Inferior parietal cortex (tissue), 1 donor: ENCODE results near the gene PRKX.
"Not testable (repeated sequence)": the region's sequence is repeated elsewhere in the genome, so short reads cannot be mapped to it uniquely, and the experiment has no call there.

ENCODE experiments used
- DNase-seq: peaks from one replicate; pipeline ENCODE4 v3.0.0-alpha.2; 2016; ENCODE audit errors: extremely low spot score

The PRKX gene

DNA sequence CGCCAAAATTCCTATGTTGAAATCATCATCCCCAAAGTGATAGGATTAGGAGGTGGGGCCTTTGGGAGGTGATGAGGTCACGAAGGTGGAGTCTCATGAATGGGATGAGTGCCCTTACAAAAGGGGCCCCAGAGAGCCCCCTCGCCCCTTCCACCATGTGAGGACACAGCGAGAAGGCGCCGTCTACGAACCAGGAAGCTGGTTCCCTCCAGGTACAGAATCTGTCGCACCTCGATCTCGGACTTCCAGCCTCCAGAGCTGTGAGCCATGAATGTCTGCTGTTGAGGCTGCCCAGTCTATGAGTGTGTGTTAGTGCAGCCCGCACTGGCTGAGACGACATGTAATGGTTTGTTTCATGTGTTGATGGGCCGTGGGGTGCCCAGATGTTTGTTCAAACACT lies 60.3 kb downstream of the PRKX start:
- no peak for DNase-seq

DNA sequence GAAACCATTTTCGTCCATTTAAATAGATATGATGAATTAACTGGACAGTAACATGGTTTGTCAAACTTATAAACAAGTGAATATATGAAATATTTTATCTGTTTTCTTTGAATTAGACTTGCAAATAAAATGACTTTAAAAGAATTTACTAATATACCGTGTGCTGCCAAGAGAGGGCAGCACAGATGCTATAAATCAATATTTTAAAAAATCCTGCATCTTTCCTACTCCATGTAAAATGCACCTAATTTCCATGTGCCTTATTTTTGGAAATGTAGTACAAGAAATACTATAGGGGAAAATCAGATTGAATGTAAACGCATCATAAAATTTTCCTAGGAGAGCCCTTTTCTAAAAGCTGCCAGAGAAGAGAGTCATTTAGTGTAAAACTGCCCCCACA lies 62.2 kb downstream of the PRKX start:
- peak; percentile 25 for DNase-seq

DNA sequence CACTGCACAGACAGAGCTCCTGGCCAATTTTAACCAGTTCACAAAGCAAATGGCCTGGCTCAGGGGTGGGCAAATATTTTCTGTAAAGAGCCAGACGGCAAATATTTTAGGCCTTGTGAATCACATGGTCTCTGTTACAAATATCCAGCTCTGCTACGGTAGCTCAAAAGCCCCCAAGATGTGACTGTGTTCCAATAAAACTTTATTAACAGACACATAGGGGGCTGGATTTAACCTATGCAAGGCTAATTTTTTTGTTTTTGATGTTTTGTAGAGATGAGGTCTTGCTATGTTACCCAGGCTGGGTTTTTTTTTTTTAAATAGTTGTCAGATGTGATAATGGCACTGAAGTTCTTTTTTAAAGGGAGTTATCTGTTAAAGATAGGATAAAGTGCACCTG lies 65.4 kb downstream of the PRKX start:
- no peak for DNase-seq

DNA sequence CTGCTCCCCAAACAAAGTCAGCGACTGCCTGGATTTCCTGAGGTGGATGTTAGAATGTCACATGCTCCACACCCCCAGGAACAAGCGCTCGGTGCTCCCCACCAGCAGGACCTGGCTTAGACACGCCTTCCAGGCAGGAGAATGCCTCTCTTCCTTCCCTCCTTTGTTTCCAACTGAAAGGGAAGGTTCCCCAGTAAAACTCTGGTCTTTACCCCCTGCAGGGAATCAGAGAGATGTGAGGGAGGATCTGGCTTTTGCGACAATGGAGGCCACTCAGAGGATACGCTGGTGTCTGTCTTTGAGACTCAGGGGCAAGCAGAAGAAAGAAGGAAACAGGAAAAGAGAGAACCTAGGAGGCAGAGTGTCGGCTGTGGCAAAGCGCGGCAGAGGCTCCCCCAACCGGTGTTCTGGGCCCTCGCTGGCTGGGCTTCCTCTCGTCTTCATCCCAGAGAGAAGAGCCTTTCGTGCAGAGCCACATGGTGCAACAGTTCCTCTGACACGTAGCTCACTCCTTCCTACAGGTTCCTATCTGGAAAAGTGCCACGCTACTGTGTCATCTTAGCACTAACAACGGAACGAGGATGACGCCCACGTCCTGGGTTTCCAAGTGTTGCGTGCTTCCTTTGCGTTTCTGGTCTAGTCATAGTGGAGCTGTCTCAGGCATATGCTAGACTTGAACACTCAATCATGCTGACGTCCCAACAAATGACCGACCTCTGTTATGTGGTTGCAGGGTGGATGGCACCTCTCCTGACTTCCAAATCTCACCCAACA lies 73.4 kb downstream of the PRKX start:
- DNase-seq, result not testable (repeated sequence)

DNA sequence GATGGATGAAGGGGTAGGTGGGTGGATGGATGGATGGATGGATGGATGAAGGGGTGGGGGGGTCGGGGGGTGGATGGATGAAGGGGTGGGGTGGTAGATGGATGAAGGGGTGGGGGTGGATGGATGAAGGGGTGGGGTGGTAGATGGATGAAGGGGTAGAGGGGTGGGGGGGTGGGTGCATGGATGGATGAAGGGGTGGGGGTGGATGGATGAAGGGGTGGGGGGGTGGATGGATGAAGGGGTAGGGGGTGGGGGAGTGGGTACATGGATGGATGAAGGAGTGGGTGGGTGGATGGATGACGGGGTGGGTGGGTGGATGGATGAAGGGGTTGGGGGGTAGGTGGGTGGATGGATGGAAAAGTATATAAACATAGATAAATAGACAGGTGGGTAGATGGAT lies 74.2 kb downstream of the PRKX start:
- no peak for DNase-seq

DNA sequence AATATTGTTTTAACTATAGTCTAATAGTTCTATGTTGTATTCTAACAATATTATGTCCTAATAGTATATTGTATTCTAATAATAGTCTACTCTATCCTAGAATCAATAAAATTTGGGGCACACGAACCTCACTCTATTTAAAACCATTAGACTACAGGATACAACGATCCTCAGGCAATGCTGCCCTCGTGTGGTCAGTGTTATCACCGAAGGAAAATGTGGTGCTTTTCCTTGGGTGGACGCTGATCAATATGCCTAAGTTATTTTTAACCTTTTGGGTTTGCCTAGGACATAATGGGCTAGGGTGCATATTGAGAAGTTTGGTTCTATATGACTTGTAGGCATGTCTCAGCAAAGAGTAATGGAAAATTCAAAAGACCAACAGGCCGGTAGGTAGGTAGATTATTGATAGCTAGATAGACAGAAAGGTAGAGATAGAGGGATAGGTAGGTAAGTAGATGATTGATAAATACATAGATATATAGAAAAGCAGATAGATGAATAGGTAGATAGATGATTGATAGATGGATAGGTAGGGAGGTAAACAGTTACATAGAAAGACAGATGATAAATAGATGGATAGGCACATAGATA lies 75.1 kb downstream of the PRKX start:
- peak; percentile 41 for DNase-seq

DNA sequence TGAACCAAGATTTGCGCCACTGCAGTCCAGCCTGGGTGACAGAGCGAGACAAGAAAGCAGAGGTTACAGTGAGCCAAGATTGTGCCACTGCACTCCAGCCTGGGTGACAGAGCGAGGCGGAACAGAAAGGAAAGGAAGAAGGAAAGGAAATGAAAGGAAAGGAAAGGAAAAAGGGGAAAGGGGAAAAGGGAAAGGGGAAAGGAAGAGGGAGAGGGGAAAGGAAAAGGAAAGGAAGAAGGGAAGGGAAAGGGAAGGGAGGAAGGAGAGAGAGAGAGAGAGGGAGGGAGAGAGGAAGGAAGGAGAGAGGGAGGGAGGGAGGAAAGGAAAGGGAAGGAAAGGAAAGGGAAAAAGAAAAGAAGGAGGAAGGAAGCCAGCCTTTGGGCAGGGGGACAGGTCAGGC lies 76.6 kb downstream of the PRKX start:
- DNase-seq, result no peak

DNA sequence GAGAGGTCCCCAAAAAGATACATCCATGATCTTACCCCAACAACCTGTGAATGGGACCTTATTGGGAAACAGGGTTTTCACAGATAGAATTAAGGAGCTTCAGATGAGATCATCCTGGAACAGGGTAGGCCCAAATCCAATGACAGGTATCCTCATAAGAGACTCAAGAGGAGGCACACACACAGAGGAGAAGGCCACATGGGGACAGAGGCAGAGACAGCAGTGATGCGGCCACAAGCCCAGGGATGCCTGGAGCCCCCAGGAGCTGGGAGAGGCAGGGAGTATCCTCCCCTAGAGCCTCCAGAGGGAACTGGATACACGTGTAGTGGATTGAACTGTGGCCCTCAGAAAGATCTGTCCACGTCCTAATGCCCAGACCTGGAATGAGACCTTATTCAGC lies 82.3 kb downstream of the PRKX start:
- DNase-seq, result no peak

DNA sequence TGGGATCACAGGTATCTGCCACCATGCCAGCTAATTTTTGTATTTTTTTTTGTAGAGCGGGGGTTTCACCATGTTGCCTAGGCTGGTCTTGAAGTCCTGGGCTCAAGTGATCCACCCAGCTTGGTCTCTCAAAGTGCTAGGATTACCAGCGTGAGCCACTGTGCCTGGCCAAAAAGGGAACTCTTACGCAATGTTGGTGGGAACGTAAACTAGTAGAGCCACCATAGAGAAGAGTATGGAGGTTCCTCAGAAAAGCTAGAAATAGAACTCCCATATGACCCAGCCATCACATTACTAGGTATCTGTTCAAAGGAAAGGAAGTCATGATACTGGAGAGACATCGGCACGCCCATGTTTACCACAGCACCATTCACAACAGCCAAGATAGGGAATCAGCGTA lies 85.9 kb downstream of the PRKX start:
- DNase-seq, result no peak

DNA sequence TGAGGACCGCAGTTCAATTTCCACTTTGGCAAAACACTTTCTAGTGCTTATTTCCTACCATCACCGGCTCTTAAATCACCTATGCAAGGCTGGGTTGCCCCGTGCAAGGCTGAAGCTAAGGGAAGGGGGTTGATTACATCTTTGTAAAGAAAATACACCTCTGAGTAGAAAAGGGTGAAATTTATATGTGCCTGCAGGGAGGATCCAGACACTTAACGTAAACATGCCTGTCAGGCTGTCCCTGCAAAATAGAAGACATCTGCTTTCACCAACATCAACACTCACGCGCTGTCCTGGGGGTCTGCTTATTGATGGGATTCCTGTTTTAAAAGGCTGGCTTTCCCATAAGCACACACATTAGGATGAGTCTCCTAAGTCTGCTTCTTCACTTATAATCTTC lies 92.0 kb downstream of the PRKX start:
- no peak for DNase-seq

DNA sequence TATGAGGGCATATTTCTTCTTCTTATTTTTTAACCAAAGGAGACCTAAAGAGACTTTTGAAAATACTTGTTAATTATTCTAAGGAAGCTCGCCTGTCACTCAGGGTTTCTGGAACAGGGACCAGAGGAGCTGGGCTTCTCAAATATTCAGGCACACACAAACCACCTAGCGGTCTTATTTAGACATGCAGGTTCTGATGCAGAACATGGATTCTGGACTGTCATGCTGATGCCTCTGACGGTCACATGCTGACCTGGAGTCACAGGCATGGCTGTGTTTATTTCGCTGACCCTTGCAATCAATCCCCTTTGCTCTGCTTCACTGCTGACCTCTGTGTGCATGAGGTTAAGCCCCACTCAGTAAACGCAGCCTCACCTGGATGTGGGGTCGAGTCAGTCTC lies 101.7 kb downstream of the PRKX start:
- not testable (repeated sequence) for DNase-seq

DNA sequence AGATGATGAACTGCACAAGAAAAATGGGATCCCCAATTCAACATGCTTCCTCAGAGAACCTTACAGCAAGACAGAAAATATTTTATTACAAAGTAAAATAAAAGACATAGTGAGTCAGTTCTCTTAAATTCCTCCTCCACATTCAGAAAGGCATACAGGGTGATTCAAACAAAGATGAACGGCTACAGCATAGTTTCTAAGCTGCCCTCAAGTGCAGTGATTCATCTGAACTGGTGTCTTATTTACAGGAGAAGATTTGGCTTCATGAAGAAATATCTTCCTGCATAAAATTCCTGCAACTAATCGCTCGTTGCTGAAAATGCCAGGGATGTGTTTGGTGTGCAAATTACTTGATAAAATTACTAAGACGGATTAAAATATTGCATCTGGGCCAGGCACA lies 103.6 kb downstream of the PRKX start:
- DNase-seq, result no peak

DNA sequence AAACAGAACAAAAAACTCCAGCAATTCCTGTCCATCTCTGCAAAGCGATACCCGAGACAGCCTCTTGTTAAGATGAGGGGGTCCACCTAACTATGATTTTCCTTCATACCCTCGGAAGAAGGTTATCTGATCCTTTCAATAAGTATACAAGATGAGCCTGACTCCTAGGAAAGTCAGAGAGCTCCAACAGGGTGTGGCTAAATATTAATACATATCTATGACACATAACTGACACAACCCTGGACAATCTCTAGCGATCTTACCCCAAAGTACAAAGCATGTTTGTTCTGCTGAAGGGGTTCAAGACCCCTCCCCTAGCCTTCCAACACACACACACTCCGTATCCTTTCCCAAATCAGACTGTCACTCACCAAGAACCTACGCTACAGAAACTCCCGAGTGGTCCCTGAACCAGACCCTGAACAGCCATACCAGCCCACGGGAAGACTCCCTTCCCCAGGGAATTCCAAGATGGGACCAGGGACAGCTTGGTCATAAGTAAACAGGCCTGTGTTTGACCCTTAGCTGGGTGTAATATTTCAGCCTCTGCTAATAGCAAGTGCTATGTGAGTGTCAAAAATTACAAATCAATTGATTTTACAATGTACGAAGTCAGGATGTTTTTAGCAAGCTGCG lies 110.3 kb downstream of the PRKX start:
- DNase-seq, result no peak

DNA sequence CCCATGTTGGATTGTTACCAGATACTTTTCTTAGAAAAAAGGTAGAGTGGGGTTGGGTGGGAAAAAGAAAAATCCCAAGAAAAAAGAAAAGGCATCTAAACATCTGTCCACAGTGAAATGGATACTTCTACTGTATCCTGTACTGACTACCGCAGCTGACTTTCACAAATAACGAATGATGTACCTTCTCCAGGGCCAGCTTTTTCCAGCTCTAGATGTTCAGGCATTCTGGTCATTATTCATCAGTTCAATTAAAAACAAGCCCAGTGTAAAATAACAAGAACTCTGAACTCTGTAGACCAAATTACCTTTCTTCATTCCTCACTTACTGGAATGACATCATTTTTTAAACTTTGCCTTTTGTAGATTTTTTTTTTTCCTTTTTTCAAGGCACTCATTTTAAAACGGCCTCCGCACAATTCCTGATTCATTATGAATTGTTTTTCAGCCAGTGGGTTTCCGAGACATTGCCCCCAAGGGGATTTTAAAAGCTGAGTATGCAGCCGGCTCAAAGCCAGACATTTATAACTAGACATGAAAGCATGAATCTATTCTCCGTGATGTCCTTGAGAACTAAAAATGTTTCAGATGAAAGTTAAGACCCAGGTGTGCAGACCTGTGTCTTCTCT lies 113.5 kb downstream of the PRKX start:
- DNase-seq, result no peak

DNA sequence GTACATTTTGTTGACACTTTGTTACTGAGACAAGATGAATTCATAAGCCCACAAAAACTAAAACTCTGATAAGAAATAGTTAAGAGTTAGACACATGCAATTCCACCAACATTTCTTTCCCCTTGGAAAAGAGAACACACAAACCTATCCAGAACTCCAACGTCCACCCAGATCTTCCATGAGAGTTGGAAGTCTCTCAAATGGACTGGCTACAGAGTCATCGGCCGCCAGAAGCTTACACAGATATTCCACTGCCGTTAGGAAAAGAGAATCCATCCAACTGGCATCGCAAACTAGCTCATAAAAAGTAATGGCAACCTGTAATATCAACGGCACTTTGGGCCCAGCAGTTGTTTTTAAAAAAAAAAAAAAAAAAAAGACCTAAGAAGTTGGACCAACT lies 114.7 kb downstream of the PRKX start:
- DNase-seq, result no peak

DNA sequence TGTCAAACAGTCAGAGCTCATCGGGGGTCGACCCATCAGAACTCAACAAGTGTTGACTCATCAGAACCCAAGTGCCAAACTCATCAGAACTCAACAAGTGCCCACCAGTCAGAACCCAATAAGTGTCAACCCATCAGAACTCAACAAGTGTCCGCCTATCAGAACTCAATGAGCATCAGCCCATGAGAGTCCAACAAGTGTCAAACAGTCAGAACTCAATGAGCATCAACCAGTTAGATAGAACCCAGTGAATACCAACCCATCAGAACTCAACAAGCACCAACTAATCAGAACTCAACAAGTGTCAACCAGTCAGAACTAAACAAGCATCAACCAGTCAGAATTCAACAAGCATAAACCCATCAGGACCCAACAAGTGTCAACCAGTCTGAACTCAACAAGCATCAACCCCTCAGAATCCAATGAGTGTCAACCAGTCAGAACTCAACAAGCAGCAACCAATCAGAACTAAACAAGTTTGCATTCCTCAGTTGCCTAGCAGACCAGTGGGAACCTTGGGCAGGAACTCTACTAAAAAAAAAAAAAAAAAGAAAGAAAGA lies 115.3 kb downstream of the PRKX start:
- DNase-seq, result no peak

DNA sequence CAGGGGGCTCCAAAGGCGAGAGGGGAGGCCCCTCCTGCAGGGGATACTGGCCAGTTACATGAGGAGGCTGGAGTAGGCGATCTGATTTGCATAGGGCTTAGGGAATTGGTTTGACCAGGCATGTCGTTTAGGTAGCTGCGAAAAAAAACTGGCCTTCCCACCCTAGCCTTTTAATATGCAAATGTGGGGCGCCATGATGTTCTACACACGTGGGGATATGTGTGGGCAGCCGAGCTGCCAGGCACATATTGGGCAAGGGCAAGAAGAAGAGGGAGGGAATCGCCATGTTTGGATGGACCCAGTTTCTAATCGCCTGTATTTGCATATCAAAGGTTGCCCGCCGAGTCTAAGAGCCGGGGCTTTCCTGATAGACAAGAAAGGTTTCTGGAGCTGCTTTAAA lies 121.3 kb downstream of the PRKX start:
- DNase-seq, result no peak

DNA sequence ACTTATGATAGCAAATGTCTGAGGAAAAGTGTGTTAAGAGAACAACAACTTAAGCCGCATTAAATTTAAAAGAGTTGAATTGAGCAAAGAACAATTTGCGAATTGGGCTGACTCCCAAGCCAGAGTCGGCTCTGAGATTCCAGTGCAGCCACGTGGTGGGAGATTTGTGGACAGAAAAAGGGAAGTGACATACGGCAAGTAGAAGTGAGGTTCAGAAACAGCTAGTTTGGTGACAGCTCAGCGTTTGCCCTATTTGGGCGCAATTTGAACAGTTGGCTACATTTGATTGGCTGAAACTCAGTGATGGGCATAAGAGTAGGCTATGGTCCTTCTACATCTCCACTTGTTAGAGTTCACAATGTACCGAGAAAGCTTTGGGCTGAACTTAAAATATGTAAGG lies 124.0 kb downstream of the PRKX start:
- no peak for DNase-seq

DNA sequence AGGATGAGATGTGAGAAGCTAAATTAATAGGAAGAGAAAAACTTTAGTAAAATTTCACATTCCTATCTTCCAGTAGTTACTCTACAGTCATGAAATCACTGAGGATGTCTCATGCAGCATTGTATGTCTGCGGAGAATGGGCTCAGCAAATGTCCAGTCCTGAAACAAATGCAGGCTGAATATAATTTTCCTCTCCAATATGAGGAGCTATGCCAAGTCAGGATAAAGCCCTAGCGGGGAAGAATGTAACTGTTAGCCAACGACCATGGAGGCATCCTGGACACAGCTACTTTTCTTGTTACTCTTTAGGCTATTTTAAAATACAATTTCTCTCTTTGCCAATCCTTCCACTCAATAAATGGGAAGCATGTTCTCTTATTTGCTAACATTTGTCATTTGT lies 127.7 kb downstream of the PRKX start:
- no peak for DNase-seq

DNA sequence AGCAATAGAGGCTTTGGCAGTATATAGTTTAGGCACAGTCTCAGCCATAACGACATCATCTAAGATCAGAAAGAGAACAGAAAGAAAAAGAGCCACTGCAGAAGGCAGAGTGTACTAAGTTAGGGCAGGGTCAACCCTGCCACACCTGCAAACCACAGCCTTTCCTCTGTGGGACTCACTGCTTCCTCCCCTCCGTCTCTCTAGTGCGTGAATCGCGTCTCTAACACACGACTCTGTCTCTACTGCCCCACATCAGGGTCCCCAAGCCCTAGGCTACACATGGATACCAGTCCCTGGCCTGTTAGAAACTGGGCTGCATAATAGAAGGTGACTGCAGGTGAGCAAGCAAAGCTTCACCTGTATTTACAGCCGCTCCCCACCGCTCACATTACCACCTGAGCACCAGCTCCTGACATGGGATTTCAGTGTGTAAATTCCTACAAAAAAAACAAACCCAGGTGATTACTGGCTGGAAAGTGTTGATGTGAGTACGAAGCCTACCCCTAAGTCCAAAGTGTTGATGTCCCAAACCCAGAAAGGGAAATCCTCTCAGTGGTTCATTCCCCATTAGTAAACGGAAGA lies 128.9 kb downstream of the PRKX start:
- DNase-seq, result no peak

DNA sequence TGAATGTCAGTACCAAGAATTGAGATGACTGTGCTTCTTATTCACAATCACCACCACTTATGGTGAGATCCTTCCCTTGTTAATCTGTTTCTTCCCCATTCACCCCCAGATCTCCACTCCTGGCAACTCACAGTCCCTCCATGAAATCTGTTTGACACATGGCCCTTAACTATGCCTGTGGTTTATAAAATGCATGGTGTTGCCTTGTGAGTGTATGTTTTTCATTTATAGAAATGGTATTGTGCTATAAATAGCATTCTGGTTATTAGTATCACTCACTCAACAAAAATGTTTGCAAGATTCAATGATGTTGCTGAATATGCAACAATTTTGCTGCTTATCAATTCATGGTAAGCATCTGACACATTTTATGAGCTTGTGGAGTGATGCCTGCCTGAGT lies 131.0 kb downstream of the PRKX start:
- DNase-seq, result no peak

DNA sequence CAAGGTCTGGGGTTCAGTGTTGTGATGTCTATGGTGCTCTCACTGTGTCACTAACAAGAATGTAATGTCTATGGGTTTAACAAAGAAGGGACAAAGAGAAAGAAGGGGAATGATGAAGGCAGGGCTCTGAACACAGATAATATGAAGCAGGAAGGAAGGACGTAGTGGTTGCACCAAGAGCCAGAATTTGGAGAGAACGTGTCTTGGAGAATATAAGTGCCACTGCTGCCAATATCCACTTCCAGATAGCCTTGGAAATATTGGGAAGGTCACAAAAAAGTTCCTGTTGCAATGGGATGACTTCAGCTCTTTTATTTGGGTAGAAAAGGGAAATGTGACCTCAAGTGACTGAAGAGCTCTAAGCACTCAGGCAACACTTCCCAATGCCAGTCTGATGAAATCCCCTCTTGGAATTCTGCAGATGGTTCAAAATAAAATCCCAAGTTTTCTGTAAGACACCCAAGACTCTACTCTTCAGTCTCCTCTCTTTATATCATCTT lies 131.8 kb downstream of the PRKX start:
- DNase-seq, result no peak
